ENCODE measurements around the gene NME4. TPM values are rescaled to one million over a fixed set of nuclear protein-coding genes. Genes with fewer than 3 reads are reported as not detected.

NME4 gene
- polyA plus RNA-seq, 1 of the 3 experiments (the other 2 are of a cell fraction) = 509 TPM

GRCh38 chr16:426115-426905 is 29.3 kb downstream of the NME4 start:
- no peak overlapping the region for H2AFZ ChIP-seq (ENCODE audit: low read depth)
- H3K4me1 ChIP-seq (ENCODE audit: control insufficient read depth in 1 of 2, insufficient read depth in 2 of 2, low read depth in 1 of 2, low read length in 1 of 2) = peaks cover 18 to 20% of the 10 kb centered on the region in 2 experiments
- no peaks in the 10 kb centered on the region for H3K9me2 ChIP-seq
- 0% methylated on average over 4 of the region's 97 CpGs for WGBS (ENCODE audit: low lambda C conversion rate)
- H3K27ac ChIP-seq (ENCODE audit: low read depth in 2 of 2, low read length in 1 of 2) = peak overlapping the region in 1 of 2 experiments; percentile 78; a peak in 1 of 4 replicates
- peak; percentile 70 for DNase-seq
- H3K79me2 ChIP-seq (ENCODE audit: insufficient read depth) = peaks cover 51% of the 10 kb centered on the region
- TF ChIP-seq POLR2AphosphoS5 (IDR thresholded peaks at IDR 0.05; ENCODE audit: low read depth, low read length) (no peak), FOXJ3 (CRISPR knock-in tag; IDR thresholded peaks at IDR 0.05) (no peak), MXI1 (IDR thresholded peaks at IDR 0.05; ENCODE audit: low read depth, low read length) (peak; percentile 18; the same call in 1 of the 2 replicates), JUND (IDR thresholded peaks at IDR 0.05) (no peak)
- ChIA-PET CTCF (interaction anchor here (0.6 to 3.1 kb wide), 6 partner anchors 14 to 141 kb away, joined by 3 to 7 read pairs (median 3); partner anchors contain the start of genes DECR2 and NHLRC4), POLR2A (interaction anchor here (0.5 to 0.9 kb wide), 2 partner anchors 101 to 155 kb away, joined by 4 read pairs; no protein-coding TSS in a partner anchor)
- peak overlapping the region; percentile 86 for H3K4me2 ChIP-seq
- H3K9ac ChIP-seq = peak overlapping the region; percentile 68
- no peaks in the 10 kb centered on the region for H3K27me3 ChIP-seq (ENCODE audit: insufficient read depth)
- H3F3A ChIP-seq (replicated peaks; ENCODE audit: insufficient read depth) = peaks cover 20% of the 10 kb centered on the region
- peaks cover 46% of the 10 kb centered on the region for H4K20me1 ChIP-seq (ENCODE audit: insufficient read depth)
- no peaks in the 10 kb centered on the region for H3K9me3 ChIP-seq
- peak overlapping the region; percentile 70 to 81 for H3K4me3 ChIP-seq (ENCODE audit: low read depth in 2 of 2, low read length in 1 of 2)
- peaks cover 0 to 6% of the 10 kb centered on the region in 2 experiments for H3K36me3 ChIP-seq (replicated peaks in 1 of 2; ENCODE audit: control insufficient read depth in 1 of 2, insufficient read depth in 2 of 2, low read length in 1 of 2)

- H3K27ac ChIP-seq (ENCODE audit: low read depth in 2 of 2, low read length in 1 of 2) = no peak overlapping the region
- TF ChIP-seq MAX (IDR thresholded peaks at IDR 0.05; ENCODE audit: low read depth) (no peak), GATA2 (CRISPR knock-in tag; IDR thresholded peaks at IDR 0.05) (0 out of 2 replicates have a peak, but pooled peaks have one; percentile 19)
- POLR2A ChIA-PET = no interaction called here
Measured at GRCh38 chr16:426906-427249, 29.9 kb downstream of the NME4 start.

GRCh38 chr16:427250-427649 is 30.3 kb downstream of the NME4 start:
- Histone ChIP-seq H3F3A (replicated peaks; ENCODE audit: insufficient read depth) (peaks cover 20% of the 10 kb centered on the region), H3K79me2 (ENCODE audit: insufficient read depth) (peaks cover 61% of the 10 kb centered on the region), H3K4me3 (ENCODE audit: low read depth in 2 of 2, low read length in 1 of 2) (peak overlapping the region; percentile 70 to 81), H3K4me2 (peak overlapping the region; percentile 86), H3K4me1 (ENCODE audit: control insufficient read depth in 1 of 2, insufficient read depth in 2 of 2, low read depth in 1 of 2, low read length in 1 of 2) (peaks cover 18 to 20% of the 10 kb centered on the region in 2 experiments), H3K9ac (peak overlapping the region; percentile 68; the same call in 1 of the 2 replicates), H3K27ac (ENCODE audit: low read depth in 2 of 2, low read length in 1 of 2) (no peak overlapping the region), H3K36me3 (replicated peaks in 1 of 2; ENCODE audit: control insufficient read depth in 1 of 2, insufficient read depth in 2 of 2, low read length in 1 of 2) (peaks cover 0 to 6% of the 10 kb centered on the region in 2 experiments), H2AFZ (ENCODE audit: low read depth) (no peak overlapping the region), H3K27me3 (ENCODE audit: insufficient read depth) (no peaks in the 10 kb centered on the region), H3K9me3 (no peaks in the 10 kb centered on the region), H4K20me1 (ENCODE audit: insufficient read depth) (peaks cover 46% of the 10 kb centered on the region), H3K9me2 (no peaks in the 10 kb centered on the region)
- ChIA-PET POLR2A (no interaction called here), CTCF (interaction anchor here (0.6 to 3.1 kb wide), 3 partner anchors 26 to 140 kb away, joined by 3 to 7 read pairs (median 3); partner anchors contain the start of genes DECR2 and NHLRC4)
- WGBS (ENCODE audit: low lambda C conversion rate) = 63% methylated on average over 10 of the region's 10 CpGs
- TF ChIP-seq FOSL2 (IDR thresholded peaks at IDR 0.05; ENCODE audit: borderline replicate concordance, low read depth) = no peak
- 0 out of 2 replicates have a peak, but pooled peaks have one; percentile 4 for TF ChIP-seq GATA2 (CRISPR knock-in tag; IDR thresholded peaks at IDR 0.05)
- TF ChIP-seq RXRA (IDR thresholded peaks at IDR 0.05; ENCODE audit: borderline replicate concordance, low read depth) = no peak
- no peak for TF ChIP-seq CHD2 (IDR thresholded peaks at IDR 0.05; ENCODE audit: low read length, partially characterized antibody)
- DNase-seq = no peak

More at GRCh38 chr16:426906-427249, 29.9 kb downstream of the NME4 start:
- peaks cover 18 to 20% of the 10 kb centered on the region in 2 experiments for H3K4me1 ChIP-seq (ENCODE audit: control insufficient read depth in 1 of 2, insufficient read depth in 2 of 2, low read depth in 1 of 2, low read length in 1 of 2)
- no peak overlapping the region for H2AFZ ChIP-seq (ENCODE audit: low read depth)
- peak overlapping the region; percentile 70 to 81 for H3K4me3 ChIP-seq (ENCODE audit: low read depth in 2 of 2, low read length in 1 of 2)
- H3K36me3 ChIP-seq (replicated peaks in 1 of 2; ENCODE audit: control insufficient read depth in 1 of 2, insufficient read depth in 2 of 2, low read length in 1 of 2) = peaks cover 0 to 6% of the 10 kb centered on the region in 2 experiments
- H3F3A ChIP-seq (replicated peaks; ENCODE audit: insufficient read depth) = peaks cover 20% of the 10 kb centered on the region
- WGBS (ENCODE audit: low lambda C conversion rate) = 14% methylated on average over 12 of the region's 13 CpGs
- no peaks in the 10 kb centered on the region for H3K9me3 ChIP-seq
- CTCF ChIA-PET = interaction anchor here (0.6 to 3.1 kb wide), 5 partner anchors 26 to 140 kb away, joined by 3 to 7 read pairs (median 3); partner anchors contain the start of genes DECR2 and NHLRC4
- H3K27me3 ChIP-seq (ENCODE audit: insufficient read depth) = no peaks in the 10 kb centered on the region
- peak overlapping the region; percentile 68 for H3K9ac ChIP-seq
- H3K79me2 ChIP-seq (ENCODE audit: insufficient read depth) = peaks cover 57% of the 10 kb centered on the region
- peaks cover 46% of the 10 kb centered on the region for H4K20me1 ChIP-seq (ENCODE audit: insufficient read depth)
- no peaks in the 10 kb centered on the region for H3K9me2 ChIP-seq
- peak overlapping the region; percentile 86 for H3K4me2 ChIP-seq
- no peak for DNase-seq
